GM03348 (cell line): ENCODE measurements around the gene GALK1.
"Not testable (repeated sequence)": the region's sequence is repeated elsewhere in the genome, so short reads cannot be mapped to it uniquely, and the experiment has no call there.

Source experiments
- DNase-seq: peaks from one replicate; pipeline ENCODE4 v3.0.0; 2012; ENCODE audit warnings: low spot score

GALK1 gene

GRCh38 chr17:75783803-75784472 is 18.9 kb upstream of the GALK1 start:
- DNase-seq, result no peak

DNA sequence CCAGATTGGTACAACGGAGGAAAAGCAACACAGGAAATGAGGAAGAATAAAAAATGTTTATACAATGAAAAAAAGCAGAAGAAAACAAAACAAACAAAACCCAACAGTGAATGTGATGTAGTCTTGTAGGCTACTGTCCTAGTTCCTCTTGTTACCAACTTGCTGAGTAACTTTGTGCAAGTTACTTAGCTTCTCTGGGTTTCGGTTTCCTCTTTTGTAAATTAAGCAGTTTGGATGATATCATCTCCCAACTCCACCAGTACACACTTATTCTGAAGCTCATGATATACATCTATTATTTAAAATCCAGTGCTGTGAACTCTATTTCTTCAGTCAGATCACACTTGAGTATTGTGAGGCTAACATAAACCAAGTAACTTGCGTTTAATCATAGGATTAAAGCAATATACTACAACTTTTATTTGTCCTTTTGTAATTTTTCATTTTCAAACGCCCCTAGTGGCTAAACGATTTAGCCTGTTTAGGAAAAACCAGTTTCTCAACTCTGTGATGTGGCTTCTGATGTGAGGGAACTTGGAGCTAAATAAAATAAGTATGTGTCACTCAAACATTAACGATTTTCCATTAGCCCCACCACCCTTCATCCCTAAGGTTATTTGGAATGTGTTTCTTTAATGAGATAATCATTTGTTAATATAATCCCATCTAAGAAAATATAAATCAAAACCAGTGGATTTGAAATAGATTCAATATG is 18.2 kb upstream of the GALK1 start:
- peak; percentile 47 for DNase-seq

DNA sequence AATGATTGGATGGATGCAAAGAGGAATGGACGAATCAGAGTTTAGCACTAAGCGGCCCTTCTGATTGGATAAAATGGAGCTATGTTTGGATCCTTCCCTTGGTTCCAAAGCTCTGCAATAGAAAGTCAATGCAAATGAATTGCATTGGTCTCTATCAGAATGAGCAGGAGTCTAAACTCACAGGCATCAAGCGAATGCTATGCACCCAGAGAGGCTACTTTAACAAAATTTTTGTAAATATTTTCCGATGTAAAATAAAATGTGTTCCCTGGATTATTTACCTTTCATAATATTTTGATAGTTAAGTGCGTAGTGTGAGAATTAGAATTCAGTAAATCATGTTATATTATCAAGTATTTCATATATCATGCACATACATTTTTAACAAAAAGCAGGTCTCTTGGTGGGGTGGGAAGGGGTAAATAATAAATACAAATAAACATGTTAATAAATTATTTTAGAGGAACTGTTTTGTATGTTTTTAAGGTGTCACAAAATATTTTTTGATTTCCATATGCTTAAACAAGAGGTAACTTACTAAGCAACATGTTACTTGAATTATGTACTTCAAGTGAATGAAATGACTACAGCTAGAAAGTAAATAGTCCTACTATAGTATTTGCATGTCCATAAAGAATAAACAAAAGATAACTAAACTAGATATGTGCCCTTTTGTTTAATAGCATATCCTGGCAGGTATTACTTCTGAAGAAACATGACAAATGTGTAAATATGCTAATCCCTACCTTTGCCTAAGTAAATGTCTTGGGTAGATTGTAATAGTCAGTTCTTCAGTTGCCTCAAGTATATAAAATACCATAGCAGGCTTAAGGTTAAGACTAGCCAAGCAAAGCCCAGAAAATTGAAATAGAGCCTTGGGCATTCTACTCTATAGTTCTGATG is 15.2 kb upstream of the GALK1 start:
- no peak for DNase-seq

- peak; percentile 98 for DNase-seq
Measured at GRCh38 chr17:75779250-75779986, 14.4 kb upstream of the GALK1 start.

GRCh38 chr17:75778861-75779249 is 13.9 kb upstream of the GALK1 start:
- no peak for DNase-seq

DNA sequence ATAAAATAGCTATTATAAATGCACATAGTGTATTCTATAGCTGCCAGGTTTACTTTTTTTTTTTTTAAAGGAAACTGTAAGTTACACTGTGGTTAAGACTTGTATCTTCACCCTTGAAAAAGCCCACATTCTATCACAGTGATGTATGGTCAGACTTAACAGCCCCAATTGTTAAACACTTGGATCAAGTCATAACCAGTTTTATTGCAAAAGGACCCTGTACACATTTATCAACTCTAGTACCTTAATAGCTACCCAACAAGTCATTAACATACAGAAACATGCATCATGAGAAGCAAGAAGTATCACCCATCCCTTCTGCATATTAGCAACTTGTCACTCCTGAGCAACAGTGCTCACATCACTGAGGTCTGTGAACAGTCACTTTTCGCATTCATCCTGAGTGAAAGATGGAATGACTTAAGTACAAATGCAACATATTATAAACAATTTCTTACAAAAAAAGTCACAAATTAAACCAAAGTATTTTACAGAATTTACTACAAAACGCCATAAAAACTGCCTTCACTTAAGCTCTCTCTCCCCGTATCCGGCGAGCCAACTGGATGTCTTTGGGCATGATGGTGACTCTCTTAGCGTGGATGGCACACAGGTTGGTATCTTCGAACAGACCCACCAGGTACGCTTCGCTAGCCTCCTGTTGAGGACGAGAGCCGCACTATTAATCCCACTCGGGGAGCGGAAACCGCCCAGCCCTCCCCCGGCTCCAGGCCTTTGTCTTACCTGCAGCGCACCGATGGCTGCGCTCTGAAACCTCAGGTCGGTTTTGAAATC is 13.3 kb upstream of the GALK1 start:
- not testable (repeated sequence) for DNase-seq

GRCh38 chr17:75777296-75777922 is 12.4 kb upstream of the GALK1 start:
- DNase-seq, result no peak

GRCh38 chr17:75776386-75777295 is 11.6 kb upstream of the GALK1 start:
- no peak for DNase-seq

GRCh38 chr17:75774991-75775668 is 10.1 kb upstream of the GALK1 start:
- DNase-seq, result no peak

DNA sequence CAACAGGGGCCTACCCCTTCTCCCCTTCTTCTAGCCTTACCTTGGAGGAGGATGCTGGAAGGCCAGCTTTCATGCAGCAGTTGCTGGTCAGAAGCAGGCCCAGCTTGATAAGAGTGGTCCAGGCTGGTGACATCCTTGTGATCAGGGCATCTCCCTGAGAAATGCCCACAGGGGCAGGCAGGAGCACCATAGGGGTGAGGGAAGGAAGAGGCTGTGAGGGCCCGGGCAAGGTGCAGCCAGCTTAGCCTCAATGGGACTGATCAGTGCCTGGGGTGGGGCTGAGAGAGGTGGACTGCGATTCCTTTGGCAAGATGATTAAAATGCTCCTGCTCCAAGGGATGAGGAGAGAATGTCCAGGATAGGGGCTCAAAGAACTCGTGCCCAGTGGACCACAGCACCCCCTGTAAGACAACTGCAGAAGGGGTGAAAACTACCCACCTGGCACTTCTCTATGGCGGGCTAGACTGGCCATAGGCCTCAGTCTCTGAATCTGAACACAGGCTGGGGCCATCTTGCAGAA is 9.5 kb upstream of the GALK1 start:
- no peak for DNase-seq

GRCh38 chr17:75773808-75774470 is 8.9 kb upstream of the GALK1 start:
- DNase-seq, result no peak

GRCh38 chr17:75773121-75773807 is 8.3 kb upstream of the GALK1 start:
- DNase-seq, result no peak

DNA sequence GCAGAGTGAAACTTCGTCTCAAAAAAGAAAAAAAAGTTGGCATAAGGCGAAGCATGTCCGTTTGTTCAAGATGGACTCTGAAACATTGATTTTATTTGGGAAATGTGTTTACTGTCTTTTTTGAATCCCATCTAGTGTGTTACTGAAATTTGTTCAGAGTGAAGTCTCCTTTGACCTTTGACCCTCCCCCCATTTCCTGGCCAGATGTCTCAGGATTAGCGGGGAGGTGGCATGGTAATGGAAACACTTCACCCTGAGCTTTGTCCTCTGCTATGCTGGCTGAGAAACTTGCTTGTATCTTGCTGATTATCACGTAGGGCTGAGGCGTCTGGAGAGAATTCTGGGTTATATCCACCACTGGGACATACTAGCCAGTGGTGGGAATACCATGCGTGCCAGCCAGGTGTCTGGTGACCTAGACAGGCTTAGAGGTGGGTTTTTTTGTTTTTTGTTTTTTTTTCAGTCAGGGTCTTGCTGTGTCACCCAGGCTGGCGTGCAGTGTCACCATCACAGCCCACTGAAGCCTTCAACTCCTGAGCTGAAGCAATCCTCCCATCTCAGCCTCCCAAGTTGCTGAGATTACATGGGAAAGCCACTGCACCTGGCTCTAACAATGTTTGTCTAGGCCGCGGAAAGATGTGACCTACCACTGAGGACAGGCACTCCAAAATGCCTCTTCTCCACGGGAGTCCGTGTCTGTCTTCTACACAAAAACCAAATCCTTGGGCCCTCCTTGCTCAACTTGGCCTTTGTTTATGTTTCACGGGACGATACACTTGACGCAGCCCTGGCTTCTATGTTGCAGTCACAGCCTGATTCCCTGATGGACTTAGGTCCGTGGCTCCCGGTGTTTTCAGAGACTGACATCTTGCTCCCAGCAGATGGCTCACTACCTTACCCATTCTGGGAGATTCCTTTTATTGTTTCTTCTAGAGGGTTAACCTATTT is 6.6 kb upstream of the GALK1 start:
- DNase-seq, result no peak

DNA sequence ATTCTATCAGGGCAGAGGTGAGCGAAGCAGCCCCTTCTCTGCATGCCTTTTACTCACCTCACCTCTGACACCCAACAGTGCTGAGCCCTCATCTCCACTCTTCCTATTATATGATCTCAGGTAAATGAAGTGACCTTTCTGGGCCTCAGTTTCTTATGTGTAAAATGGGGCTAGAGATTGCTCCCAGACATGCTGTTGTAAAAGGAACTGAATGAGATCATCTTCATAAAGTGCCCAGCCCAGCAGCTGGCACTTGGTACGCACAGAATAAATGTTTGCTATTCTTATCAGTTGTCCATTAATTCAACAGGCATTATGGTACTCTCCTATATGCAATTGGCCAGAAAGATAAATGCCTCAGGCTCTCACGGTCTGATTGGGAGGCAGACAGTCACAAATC is 4.5 kb upstream of the GALK1 start:
- DNase-seq, result no peak

DNA sequence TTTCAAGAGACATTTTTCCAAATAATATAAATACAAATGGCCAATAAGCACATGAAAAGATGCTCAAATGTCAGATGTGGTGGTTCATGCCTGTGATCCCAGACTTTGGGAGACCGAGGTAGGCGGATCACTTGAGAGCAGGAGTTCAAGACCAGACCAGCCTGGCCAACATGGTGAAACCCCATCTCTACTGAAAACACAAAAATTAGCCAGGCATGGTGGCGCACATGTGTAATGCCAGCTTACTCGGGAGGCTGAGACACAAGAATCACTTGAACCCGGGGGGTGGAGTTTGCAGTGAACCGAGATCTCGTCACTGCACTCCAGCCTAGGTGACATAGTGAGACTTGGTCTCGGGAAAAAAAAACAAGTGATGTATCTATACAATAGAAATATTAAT is 2.9 kb upstream of the GALK1 start:
- no peak for DNase-seq

- DNase-seq, result no peak
Measured at GRCh38 chr17:75765981-75766380, 989 bp upstream of the GALK1 start.

GRCh38 chr17:75764417-75764710 is 628 bp downstream of the GALK1 start:
- DNase-seq, result no peak
